Mucosa of descending colon (tissue), 3 donors: Measurements from ENCODE around the gene FNDC3A. TPM values are rescaled to one million over a fixed set of nuclear protein-coding genes. Genes with fewer than 3 reads are reported as not detected.

Source experiments
- ATAC-seq: fragments of 200-7000 bp; cut with Tn5 transposase; one replicate; pipeline ENCODE4 v1.9.1; 2020; ENCODE audit warnings: mild to moderate bottlenecking, moderate library complexity
- DNase-seq, 3 donors: peaks; one replicate each; pipeline ENCODE4 v3.0.0-alpha.2; 2020
- H3K36me3 ChIP-seq: fragments of 200-600 bp; one replicate; pipeline ENCODE4 v1.8.0; 2021; ENCODE audit warnings: low read depth, mild to moderate bottlenecking
- H3K4me1 ChIP-seq: fragments of 200-600 bp; one replicate; pipeline ENCODE4 v1.8.0; 2021; ENCODE audit warnings: low read depth, mild to moderate bottlenecking
- H3K4me3 ChIP-seq: fragments of 200-600 bp; one replicate; pipeline ENCODE4 v1.8.0; 2021; ENCODE audit warnings: mild to moderate bottlenecking
- H3K9me3 ChIP-seq: fragments of 200-600 bp; one replicate; pipeline ENCODE4 v1.8.0; 2021; ENCODE audit warnings: mild to moderate bottlenecking
- intact Hi-C, 2 donors: fragments of 100-400 bp; cut with DNase I in 1 of 2; cut with micrococcal nuclease in 1 of 2; formaldehyde crosslinking; loops; one replicate each; pipeline versions ENCODE4 v1.11.0 to v1.11.1; 2022; cut with DNase I, micrococcal nuclease
- total RNA-seq, 3 donors: library from RNA; stranded (reverse); fragmentation: NEBNext Ultra II Directional in 2 of 3; extraction: Animal tissue kit (Norgen Biotek cat#: 25700) in 2 of 3; gene quantifications; one replicate each; pipeline versions ENCODE4 v1.2.1 to v1.2.4, GENCODE V29; 2021 to 2023
- TF ChIP-seq, protein P1 (sequence below): fragments of 200-600 bp; IDR thresholded peaks from one replicate; pipeline ENCODE4 v1.8.0; 2022; ENCODE audit warnings: antibody characterized with exemption, mild to moderate bottlenecking
- donor health status: DM: no; HTN: no; CAD: no; lungs with moderate emphysema.
- donor health status: DM: no; HTN: no; CAD: no.
- donor health status: DM: no; HTN: yes; CAD: no.

Gene FNDC3A
- total RNA-seq, 3 donors from 2014 or later: 46.6 to 63.6 (median 47.3) TPM

DNA sequence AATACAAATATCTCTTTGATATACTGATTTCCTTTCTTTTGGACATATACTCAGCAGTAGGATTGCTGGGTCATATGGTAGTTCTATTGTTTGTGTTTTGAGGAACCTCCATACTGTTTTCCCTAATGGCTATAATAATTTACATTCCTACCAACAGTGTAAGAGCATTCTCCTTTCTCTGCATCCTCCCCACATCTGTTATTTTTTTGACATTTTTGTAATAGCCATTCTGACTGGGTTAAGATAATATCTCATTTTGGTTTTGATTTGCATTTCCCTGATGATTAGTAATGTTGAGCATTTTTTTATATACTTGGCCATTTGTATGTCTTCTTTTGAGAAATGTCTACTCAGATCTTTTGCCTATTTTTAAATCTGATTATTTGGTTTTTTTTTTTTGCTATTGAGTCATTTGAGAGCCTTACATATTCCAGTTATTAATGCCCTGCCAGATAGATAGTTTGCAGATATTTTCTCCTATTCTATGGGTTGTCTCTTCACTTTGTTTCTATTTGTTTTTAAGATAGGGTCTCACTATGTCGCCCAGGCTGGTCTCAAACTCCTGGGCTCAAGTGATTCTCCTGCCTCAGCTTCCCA lies 95.7 kb downstream of the FNDC3A start:
- Histone ChIP-seq H3K4me1 (no peaks in the 10 kb centered on the region), H3K9me3 (no peaks in the 10 kb centered on the region)
- intact Hi-C loops: no loop called here

GRCh38 chr13:49082653-49083536 lies 107.2 kb downstream of the FNDC3A start:
- intact Hi-C loops: no loop called here
- no peaks in the 10 kb centered on the region for H3K4me1 ChIP-seq
- DNase-seq (no peak), ATAC-seq (no peak)
- H3K4me3 ChIP-seq: no peak overlapping the region
- no peaks in the 10 kb centered on the region for H3K36me3 ChIP-seq
- H3K9me3 ChIP-seq: no peaks in the 10 kb centered on the region
- TF ChIP-seq, protein P1, sequence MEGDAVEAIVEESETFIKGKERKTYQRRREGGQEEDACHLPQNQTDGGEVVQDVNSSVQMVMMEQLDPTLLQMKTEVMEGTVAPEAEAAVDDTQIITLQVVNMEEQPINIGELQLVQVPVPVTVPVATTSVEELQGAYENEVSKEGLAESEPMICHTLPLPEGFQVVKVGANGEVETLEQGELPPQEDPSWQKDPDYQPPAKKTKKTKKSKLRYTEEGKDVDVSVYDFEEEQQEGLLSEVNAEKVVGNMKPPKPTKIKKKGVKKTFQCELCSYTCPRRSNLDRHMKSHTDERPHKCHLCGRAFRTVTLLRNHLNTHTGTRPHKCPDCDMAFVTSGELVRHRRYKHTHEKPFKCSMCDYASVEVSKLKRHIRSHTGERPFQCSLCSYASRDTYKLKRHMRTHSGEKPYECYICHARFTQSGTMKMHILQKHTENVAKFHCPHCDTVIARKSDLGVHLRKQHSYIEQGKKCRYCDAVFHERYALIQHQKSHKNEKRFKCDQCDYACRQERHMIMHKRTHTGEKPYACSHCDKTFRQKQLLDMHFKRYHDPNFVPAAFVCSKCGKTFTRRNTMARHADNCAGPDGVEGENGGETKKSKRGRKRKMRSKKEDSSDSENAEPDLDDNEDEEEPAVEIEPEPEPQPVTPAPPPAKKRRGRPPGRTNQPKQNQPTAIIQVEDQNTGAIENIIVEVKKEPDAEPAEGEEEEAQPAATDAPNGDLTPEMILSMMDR: no peak

More for the DNA sequence above, 95.7 kb downstream of the FNDC3A start:
- ATAC-seq (no peak), DNase-seq (no peak)
- Histone ChIP-seq H3K4me3 (no peak overlapping the region), H3K36me3 (no peaks in the 10 kb centered on the region)
- TF ChIP-seq, protein P1: no peak

DNA sequence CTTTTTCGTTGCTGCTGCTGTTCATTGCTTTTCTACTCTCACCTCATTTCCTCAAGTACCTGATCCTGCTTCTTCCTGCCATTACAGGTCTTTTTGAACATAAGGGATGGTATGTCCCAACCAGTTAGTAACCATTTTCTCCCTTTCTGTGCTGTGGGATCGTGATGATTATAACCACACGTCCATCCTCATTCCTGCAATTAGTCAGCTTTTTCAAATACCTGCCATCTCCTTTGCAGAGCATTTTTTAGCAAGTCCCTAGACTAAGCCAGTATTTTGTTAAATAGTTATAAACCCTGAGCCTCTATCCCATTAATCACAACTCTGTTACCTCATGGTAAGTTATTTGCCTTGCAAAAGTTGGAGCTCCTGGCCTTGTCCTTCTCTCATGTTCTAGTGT lies 109.2 kb downstream of the FNDC3A start:
- no peaks in the 10 kb centered on the region for H3K36me3 ChIP-seq
- ATAC-seq (no peak), DNase-seq (no peak)
- TF ChIP-seq, protein P1: no peak
- H3K4me3 ChIP-seq: no peak overlapping the region
- H3K4me1 ChIP-seq: no peaks in the 10 kb centered on the region
- intact Hi-C loops: no loop called here
- H3K9me3 ChIP-seq: no peaks in the 10 kb centered on the region

DNA sequence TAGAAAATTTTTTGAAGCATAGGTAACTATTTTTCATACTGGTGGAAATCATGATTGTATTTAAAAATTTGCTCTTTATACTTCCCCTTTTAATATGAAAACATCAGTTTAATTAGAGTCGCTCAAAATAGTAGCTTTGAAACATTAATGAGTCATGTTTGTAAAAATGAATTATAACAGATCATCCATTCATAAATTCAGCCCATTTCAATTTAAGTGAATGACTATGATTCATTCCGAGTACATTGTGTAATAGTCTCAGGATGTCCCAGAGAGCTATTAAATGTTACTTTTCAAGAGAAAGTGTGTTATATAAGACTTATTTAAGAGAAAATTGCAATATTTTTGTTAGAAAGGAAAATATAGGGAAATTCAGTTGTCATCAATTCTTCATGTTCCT lies 111.0 kb downstream of the FNDC3A start:
- H3K4me3 ChIP-seq: no peak overlapping the region
- TF ChIP-seq, protein P1: no peak
- H3K36me3 ChIP-seq: no peaks in the 10 kb centered on the region
- intact Hi-C loops: no loop called here
- H3K4me1 ChIP-seq: no peaks in the 10 kb centered on the region
- no peaks in the 10 kb centered on the region for H3K9me3 ChIP-seq
- DNase-seq (no peak), ATAC-seq (no peak)

DNA sequence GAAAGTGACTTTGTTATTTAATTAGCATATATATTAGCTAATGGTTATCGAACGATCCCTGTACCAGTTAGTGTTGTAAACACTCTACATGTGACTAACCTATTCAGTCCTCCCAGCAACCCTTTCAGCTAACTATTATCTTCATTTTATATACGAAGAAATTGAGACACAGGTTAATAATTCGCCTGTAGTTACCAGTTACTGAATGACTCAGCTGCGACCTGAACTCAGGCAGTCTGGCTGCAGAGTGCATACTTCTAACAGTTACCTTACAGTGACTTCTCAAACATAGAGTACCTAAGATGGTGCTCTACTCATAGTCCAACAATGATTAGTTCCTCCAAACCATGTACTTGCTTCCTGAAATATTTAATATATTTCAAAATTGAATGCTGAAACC lies 117.7 kb downstream of the FNDC3A start:
- Histone ChIP-seq H3K4me1 (no peaks in the 10 kb centered on the region), H3K9me3 (no peaks in the 10 kb centered on the region), H3K4me3 (no peak overlapping the region), H3K36me3 (no peaks in the 10 kb centered on the region)
- intact Hi-C loops: no loop called here
- no peak for DNase-seq
- ATAC-seq: peak; percentile 40
- TF ChIP-seq, protein P1: no peak
